Right hindlimb (tissue), 1 donor: ENCODE results near the gene VPS52.
"Not testable (repeated sequence)": the region's sequence is repeated elsewhere in the genome, so short reads cannot be mapped to it uniquely, and the experiment has no call there.

Source experiments
- DNase-seq: peaks from one replicate; pipeline ENCODE4 v3.0.0-alpha.2; 2018

Gene VPS52

DNA sequence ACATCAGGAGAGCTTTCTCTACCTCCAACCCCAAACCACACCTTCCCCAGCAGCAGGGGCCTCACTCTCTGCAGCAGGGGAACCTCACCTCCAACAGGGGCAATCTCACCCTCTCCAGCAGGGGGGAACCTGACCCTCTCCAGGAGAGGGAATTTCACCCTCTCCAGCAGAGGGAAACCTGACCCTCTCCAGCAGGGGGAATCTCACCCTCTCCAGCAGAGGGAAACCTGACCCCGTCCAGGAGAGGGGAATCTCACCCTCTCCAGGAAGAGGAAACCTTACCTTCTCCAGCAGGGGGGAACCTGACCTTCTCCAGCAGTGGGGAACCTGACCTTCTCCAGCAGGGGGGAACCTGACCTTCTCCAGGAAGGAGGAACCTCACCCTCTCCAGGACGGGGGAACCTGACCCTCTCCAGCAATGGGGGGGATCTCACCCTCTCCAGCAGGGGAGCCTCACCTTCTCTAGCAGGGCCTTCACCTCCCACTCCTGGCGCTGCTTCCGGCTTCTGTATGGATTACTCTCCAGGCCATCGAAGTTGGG is 8.4 kb upstream of the VPS52 start:
- no peak for DNase-seq

DNA sequence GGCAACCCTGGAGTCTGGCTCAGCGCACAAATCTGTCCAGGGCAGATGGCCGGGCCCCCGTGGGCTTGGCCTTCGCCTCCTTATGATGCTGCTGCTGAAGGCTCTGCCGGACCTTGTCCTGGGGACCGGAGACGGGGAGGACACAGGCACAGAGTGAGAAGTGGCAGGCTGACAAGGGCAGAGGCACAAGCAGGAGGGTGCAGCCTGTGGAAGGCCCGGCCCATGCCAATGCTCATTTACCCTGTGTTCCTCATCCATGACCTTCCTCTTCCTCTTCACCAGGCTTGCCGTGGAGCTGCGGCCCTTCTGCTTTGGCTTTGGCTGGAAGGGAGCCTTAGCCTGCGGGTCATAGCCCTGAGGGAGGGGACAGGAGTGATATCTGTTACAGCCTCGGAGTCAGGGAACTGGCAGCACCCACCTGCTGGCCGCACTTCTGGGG is 7.6 kb upstream of the VPS52 start:
- DNase-seq: no peak

GRCh38 chr6:33278810-33279209 is 7.1 kb upstream of the VPS52 start:
- no peak for DNase-seq

GRCh38 chr6:33278392-33278741 is 6.7 kb upstream of the VPS52 start:
- DNase-seq: no peak

DNA sequence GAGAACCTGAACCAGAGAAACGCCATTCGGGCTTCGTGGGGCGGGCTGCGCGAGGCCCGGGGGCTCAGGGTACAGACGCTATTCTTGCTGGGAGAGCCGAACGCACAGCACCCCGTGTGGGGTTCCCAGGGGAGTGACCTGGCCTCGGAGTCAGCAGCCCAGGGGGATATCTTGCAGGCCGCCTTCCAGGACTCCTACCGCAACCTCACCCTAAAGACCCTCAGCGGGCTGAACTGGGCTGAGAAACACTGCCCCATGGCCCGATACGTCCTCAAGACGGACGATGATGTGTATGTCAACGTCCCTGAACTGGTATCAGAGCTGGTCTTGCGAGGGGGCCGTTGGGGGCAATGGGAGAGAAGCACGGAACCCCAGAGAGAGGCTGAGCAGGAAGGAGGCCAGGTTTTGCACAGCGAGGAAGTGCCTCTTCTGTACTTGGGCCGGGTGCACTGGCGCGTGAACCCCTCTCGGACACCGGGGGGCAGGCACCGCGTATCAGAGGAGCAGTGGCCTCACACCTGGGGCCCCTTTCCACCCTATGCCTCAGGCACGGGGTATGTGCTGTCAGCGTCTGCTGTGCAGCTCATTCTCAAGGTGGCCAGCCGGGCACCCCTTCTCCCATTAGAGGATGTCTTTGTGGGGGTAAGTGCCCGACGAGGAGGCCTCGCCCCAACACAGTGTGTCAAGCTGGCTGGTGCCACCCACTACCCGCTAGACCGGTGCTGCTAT is 6.2 kb upstream of the VPS52 start:
- no peak for DNase-seq

- DNase-seq: peak; percentile 90
These were observed 5.4 kb upstream of the VPS52 start, which contains the start of gene B3GALT4 for GRCh38 chr6:33276864-33277662. TSS of gene B3GALT4 (plus strand) at chr6:33277123. CDS start at chr6:33277420, 297 bp downstream.

GRCh38 chr6:33276581-33276863 is 4.8 kb upstream of the VPS52 start:
- no peak for DNase-seq

DNA sequence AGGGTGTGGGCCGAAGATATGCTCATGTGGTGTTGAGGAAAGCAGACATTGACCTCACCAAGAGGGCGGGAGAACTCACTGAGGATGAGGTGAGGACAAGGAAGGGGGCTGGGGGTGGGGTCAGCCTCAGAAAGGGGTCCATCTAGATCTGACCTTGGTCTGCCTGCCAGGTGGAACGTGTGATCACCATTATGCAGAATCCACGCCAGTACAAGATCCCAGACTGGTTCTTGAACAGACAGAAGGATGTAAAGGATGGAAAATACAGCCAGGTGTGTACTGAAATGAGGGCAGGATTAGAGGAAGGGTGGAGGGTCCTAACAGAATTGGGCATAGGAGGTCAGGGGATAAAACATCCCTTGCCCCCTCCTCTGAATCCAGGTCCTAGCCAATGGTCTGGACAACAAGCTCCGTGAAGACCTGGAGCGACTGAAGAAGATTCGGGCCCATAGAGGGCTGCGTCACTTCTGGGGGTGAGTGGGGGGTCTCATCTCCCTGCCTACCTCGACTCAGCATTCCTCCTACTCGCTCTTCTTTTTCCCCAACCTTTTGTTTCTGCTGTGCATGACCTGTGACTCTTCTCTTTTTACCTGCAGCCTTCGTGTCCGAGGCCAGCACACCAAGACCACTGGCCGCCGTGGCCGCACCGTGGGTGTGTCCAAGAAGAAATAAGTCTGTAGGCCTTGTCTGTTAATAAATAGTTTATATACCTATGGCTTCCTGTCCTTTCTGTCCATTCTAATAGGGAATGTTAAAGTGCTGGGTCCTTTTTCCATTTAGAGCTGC is 4.3 kb upstream of the VPS52 start:
- not testable (repeated sequence) for DNase-seq

DNA sequence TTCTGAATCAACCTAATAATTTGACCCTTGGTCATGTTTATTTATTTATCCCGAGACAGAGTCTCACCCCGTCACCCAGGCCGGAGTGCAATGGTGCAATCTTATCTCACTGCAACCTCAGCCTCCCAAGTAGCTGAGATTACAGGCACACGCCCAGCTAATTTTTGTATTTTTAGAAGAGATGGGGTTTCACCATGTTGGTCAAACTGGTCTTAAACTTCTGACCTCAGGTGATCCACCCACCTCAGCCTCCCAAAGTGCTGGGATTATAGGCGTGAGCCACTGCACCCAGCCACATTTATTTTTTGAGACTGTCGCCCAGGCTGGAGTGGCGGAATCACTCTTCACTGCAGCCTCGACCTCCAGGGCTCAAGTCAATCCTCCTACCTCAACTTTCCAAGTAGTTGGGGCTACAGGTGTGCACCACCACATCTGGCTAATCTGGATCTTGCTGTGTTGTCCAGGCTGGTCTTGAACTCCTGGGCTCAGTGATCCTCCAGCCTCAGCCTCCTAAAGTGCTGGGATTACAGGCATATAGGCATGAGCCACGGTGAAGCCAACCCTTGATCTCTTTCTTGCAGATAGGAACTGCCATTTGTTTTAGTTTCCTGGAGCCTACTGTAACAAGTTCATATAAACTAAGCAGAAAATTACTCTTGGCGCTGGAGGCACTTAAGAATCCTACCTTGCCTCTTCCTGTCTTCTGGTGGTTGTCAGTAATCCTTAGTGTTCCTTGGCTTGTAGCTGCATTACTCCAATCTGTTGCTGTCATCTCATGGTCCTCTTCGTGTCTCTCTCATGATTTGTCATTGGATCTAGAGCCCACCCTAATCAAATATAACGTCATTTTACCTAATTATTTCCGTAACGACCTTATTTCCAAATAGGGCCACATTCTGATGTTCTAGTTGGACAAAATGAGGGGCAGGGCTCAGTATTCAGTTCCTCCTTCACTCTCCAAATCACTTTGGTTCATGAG is 2.5 kb upstream of the VPS52 start:
- no peak for DNase-seq

DNA sequence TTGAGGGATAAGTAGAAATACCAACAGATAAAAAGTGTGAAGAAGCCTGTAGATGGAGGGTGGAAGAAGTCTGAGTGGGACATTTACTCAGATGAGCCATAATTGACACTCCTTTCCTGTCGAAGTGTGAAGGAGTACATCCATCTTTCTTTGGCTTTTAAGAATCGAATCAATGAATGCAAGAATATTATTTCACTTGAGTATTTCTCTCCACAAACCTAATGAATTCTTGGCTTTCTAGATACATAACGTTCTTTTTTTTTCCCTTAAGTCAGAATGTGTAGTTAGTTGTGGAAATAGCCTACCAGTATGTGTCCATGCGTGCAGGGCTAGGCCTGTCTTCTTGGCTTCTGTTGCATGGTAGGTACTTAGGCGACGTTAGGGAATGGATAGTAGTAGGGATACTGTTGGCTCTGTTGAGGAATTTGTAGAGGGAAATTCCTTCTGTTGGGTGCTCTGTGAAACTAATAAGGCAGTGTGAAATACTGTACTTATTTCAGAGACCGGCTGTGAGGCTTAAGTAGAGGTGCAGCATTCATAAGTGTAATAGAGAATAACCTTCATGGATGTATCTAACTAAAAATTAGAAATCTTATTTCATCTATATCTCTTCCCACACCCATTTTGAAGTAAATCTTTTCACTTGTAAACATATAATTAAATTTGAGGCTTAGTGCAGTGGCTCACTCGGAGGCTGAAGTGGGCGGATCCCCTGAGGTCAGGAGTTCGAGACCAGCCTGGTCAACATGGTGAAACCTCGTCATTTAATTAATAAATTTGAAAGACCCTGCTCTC is 1.6 kb upstream of the VPS52 start:
- no peak for DNase-seq

- DNase-seq: no peak
These were observed 826 bp upstream of the VPS52 start for GRCh38 chr6:33272275-33273128.

- no peak for DNase-seq
These were observed 584 bp downstream of the VPS52 start for GRCh38 chr6:33271117-33271467.

GRCh38 chr6:33264015-33264414 is 7.7 kb downstream of the VPS52 start:
- DNase-seq: no peak

DNA sequence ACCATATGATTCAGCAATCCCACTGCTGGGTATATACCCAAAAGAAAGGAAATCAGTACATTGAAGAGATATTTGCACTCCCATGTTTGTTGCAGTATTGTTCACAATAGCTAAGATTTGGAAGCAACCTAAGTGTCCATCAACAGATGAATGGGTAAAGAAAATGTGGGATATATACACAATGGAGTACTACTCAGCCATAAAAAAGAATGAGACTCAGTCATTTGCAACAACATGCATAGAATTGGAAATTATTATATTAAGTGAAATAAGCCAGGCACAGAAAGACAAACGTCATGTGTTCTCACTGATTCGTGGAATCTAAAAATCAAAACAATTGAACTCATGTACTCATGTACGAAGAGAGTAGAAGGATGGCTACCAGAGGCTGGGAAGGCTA is 9.2 kb downstream of the VPS52 start:
- DNase-seq: not testable (repeated sequence)

GRCh38 chr6:33259032-33259431 is 12.6 kb downstream of the VPS52 start:
- no peak for DNase-seq

DNA sequence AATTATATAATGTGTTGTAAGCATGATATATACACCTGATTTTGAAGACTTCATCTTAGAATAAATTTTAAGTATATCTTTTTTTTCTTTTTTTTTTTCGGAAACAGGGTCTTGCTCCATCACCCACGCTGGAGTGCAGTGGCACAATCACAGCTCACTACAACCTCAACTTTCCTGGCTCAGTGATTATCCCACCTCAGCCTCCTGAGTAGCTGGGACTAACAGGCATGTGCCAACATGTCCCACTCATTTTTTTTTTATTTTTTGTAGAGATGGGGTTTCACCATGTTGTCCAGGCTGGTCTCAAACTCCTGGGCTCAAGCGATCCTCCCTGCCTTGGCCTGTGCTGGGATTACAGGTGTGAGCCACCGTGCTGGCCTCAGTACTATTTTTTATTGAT is 17.1 kb downstream of the VPS52 start:
- DNase-seq: no peak

DNA sequence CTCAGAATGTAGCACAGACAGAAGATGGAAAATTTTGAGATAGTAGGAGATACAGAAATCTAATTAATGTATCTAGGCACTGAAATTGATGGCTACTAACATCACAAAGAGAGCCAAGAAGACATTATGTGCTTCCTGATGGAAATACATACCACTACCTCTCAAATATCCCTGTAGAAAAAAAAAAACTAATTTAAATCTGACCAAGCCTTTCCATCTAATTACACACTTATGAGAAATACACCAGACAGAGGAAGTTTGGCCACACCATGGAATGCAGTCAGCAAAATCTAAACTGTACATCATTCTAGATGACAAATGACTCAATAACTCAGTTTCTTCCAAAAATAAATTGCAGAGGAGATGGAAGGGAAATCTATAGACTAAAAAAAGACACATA is 18.9 kb downstream of the VPS52 start:
- no peak for DNase-seq

DNA sequence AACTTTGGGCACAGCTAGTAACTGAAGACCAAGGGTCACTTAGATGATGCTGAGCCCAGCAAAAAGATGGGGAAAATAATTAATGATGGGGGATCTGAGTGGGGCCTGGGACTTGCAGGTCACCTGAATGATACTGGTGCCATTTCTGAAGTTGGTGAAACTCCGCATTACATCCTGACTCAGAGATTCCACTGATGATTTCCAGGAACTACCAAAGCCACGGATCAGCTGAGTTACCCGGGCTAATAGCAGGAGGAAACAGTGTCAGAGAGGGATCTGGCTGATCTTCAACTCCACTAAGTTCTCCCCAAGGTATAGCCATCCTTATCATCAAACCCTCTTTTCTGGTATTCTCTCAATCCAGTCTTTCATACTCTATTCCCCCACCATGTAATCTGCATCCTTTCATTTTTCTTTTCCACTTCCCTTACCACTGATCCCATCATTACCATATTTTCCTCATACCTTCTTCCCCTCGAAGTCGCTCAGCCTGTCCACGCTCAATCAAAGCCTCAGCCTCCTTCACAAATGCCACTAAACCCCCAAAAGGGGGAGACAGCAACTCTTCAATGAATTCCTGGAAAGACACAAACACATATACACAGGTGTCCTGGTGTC is 20.2 kb downstream of the VPS52 start:
- DNase-seq: no peak

GRCh38 chr6:33250731-33251130 is 20.9 kb downstream of the VPS52 start:
- DNase-seq: no peak
